B cell (primary cell): ENCODE results near the gene MAFG. TPM values are rescaled to one million over a fixed set of nuclear protein-coding genes. Genes with fewer than 3 reads are reported as not detected.

Experiments
- ATAC-seq: fragments of 200-7000 bp; cut with Tn5 transposase; one replicate; pipeline ENCODE4 v1.10.0; 2021; ENCODE audit warnings: low read depth, mild to moderate bottlenecking, moderate number of reproducible peaks, moderate library complexity
- CTCF ChIA-PET: fragments of 350-600 bp; sonication (Branson Sonifier 250); formaldehyde crosslinking; loops from one replicate; lab custom pipeline; 2021; ENCODE audit warnings: antibody characterized with exemption, inconsistent platforms; lab: Charles Lee
- POLR2A ChIA-PET: fragments of 350-600 bp; sonication (Branson Sonifier 250); formaldehyde crosslinking; loops from one replicate; lab custom pipeline; 2021; ENCODE audit warnings: antibody characterized with exemption; lab: Charles Lee
- DNase-seq: peaks from one replicate; pipeline ENCODE4 v3.0.0; 2013
- H2AFZ ChIP-seq: 2 replicates; pipeline ENCODE4 v1.6.1; 2012; ENCODE audit warnings: mild to moderate bottlenecking, low read depth, low read length; ENCODE audit not compliant: insufficient read depth, poor library complexity, severe bottlenecking
- H3K27ac ChIP-seq, 2 donors: 1 replicate in 1 of 2; 2 replicates in 1 of 2; pipeline ENCODE4 v1.5.1; 2012 to 2013; ENCODE audit warnings: low read length in 2 of 2, mild to moderate bottlenecking in 2 of 2, moderate library complexity in 1 of 2
- H3K27me3 ChIP-seq, 4 experiments: fragments of 200-600 bp in 1 of 4; sonication (generic) in 1 of 4; replicated peaks in 1 of 4; 1 replicate in 2 of 4; 2 replicates in 2 of 4; pipeline versions ENCODE4 v1.6.1 to v1.7.0; 2013 to 2016; ENCODE audit warnings: low read length in 3 of 4, mild to moderate bottlenecking in 2 of 4, mixed read lengths in 1 of 4, moderate library complexity in 1 of 4; ENCODE audit not compliant: insufficient read depth in 4 of 4, control insufficient read depth in 3 of 4; ENCODE audit errors: control extremely low read depth in 1 of 4
- H3K36me3 ChIP-seq, 2 experiments: replicated peaks in 1 of 2; 1 replicate in 1 of 2; 2 replicates in 1 of 2; pipeline versions ENCODE4 v1.6.1 to v1.7.1; 2013; ENCODE audit warnings: low read length in 1 of 2; ENCODE audit not compliant: insufficient read depth in 2 of 2, control insufficient read depth in 1 of 2; ENCODE audit errors: control extremely low read depth in 1 of 2, extremely low read depth in 1 of 2
- H3K4me1 ChIP-seq, 2 donors: fragments of 200-600 bp in 1 of 2; sonication (generic) in 1 of 2; 1 replicate in 1 of 2; 2 replicates in 1 of 2; pipeline versions ENCODE4 v1.5.1 to v1.6.1; 2013 to 2017; ENCODE audit warnings: low read length in 2 of 2; ENCODE audit not compliant: control insufficient read depth in 2 of 2, insufficient read depth in 2 of 2
- H3K4me2 ChIP-seq: replicated peaks from 2 replicates; pipeline ENCODE3; 2012; ENCODE audit warnings: mild to moderate bottlenecking, low read depth, low read length; ENCODE audit not compliant: poor library complexity, severe bottlenecking
- H3K4me3 ChIP-seq, 5 experiments: fragments of 200-600 bp in 1 of 5; sonication (generic) in 1 of 5; 1 replicate in 3 of 5; 2 replicates in 2 of 5; pipeline versions ENCODE4 v1.5.1 to v1.7.0; 2011 to 2016; ENCODE audit warnings: low read length in 4 of 5, mild to moderate bottlenecking in 4 of 5, low read depth in 2 of 5, control low read depth in 1 of 5, moderate library complexity in 1 of 5; ENCODE audit not compliant: insufficient read depth in 1 of 5; ENCODE audit errors: control extremely low read depth in 1 of 5, extremely low read depth in 1 of 5
- H3K79me2 ChIP-seq: fragments of 200-600 bp; sonication (generic); one replicate; pipeline ENCODE4 v1.6.0; 2016; ENCODE audit warnings: low read length; ENCODE audit not compliant: control insufficient read depth, insufficient read depth
- H3K9ac ChIP-seq: fragments of 200-600 bp; sonication (generic); 2 replicates; pipeline ENCODE4 v1.6.1; 2017; ENCODE audit warnings: mild to moderate bottlenecking, low read length, moderate library complexity
- H3K9me3 ChIP-seq, 3 donors: one replicate each; pipeline versions ENCODE4 v1.6.1 to v1.7.1; 2013; ENCODE audit warnings: low read length in 2 of 3; ENCODE audit not compliant: control insufficient read depth in 2 of 3, insufficient read depth in 1 of 3; ENCODE audit errors: control extremely low read depth in 1 of 3
- H4K20me1 ChIP-seq: 2 replicates; pipeline ENCODE4 v1.6.0; 2012; ENCODE audit warnings: mild to moderate bottlenecking, low read length; ENCODE audit not compliant: insufficient read depth, control insufficient read depth, poor library complexity, severe bottlenecking
- H3K27ac Mint-ChIP-seq: one replicate; pipeline ENCODE4 v1.8.0; 2021; ENCODE audit warnings: mixed read lengths
- H3K27me3 Mint-ChIP-seq: one replicate; pipeline ENCODE4 v1.8.0; 2021; ENCODE audit warnings: mixed read lengths
- H3K4me1 Mint-ChIP-seq: one replicate; pipeline ENCODE4 v1.8.0; 2021; ENCODE audit warnings: mixed read lengths
- H3K4me3 Mint-ChIP-seq: one replicate; pipeline ENCODE4 v1.8.0; 2021; ENCODE audit warnings: mixed read lengths
- H3K9me3 Mint-ChIP-seq: one replicate; pipeline ENCODE4 v1.8.0; 2022; ENCODE audit warnings: mixed read lengths; ENCODE audit not compliant: insufficient read depth
- CTCF ChIP-seq: fragments of 200-600 bp; IDR thresholded peaks from one replicate; pipeline ENCODE4 v1.8.0; 2022; ENCODE audit warnings: antibody characterized with exemption, mild to moderate bottlenecking
- EZH2 ChIP-seq: IDR thresholded peaks from 2 replicates; pipeline ENCODE4 v1.6.1; 2012; ENCODE audit warnings: borderline replicate concordance, low read depth, mild to moderate bottlenecking, moderate library complexity, low read length; ENCODE audit not compliant: insufficient read depth, poor library complexity, severe bottlenecking
- WGBS: methylation state at CpG from one replicate; pipeline ENCODE4 v1.1.5; 2013; ENCODE audit warnings: missing lambda C conversion rate; ENCODE audit not compliant: insufficient coverage; 5-methylcytosine and 5-hydroxymethylcytosine counted together
- intact Hi-C: fragments of 100-400 bp; cut with micrococcal nuclease; formaldehyde crosslinking; loops from one replicate; pipeline ENCODE4 v1.10.0; 2022
- polyA plus RNA-seq: library from polyadenylated mRNA; depleted of rRNA; stranded (reverse); fragments of >200 nt; gene quantifications from 2 replicates; pipeline ENCODE4 v1.2.3, GENCODE V29; 2012
- total RNA-seq, 2 donors: library from RNA; stranded (reverse); fragments of 120-200 nt in 1 of 2; gene quantifications; 1 replicate in 1 of 2; 2 replicates in 1 of 2; pipeline versions ENCODE4 v1.2.3 to v1.2.4, GENCODE V29; 2013 to 2022

MAFG gene
- total and polyA plus RNA-seq, 2 donors (not counting 1 experiment from before 2014, with no cell fraction given), result 11.4 to 27.9 TPM

- H3K4me3 Mint-ChIP-seq, result peak overlapping the region; percentile 87
These were observed 1.6 kb downstream of the MAFG start for GRCh38 chr17:81925860-81926450.

More at GRCh38 chr17:81925860-81926450, 1.6 kb downstream of the MAFG start:
- H3K9me3 Mint-ChIP-seq, result no peaks in the 10 kb centered on the region
- H3K27ac ChIP-seq, result peak overlapping the region; percentile 26 to 85
- H2AFZ ChIP-seq, result peak overlapping the region; percentile 41
- CTCF ChIA-PET, result interaction anchor here (0.7 to 3.5 kb wide), 4 partner anchors 34 to 566 kb away, joined by 3 to 16 read pairs (median 5); no protein-coding TSS in a partner anchor
- POLR2A ChIA-PET, result interaction anchor here (0.7 to 1.5 kb wide), 3 partner anchors 8 to 242 kb away, joined by 3 to 6 read pairs (median 4); partner anchors contain the start of genes ARL16, HGS and SIRT7
- TF ChIP-seq EZH2 (no peak), CTCF (no peak)
- H3K36me3 ChIP-seq, result peaks cover 0 to 4% of the 10 kb centered on the region in 2 experiments
- H3K27ac Mint-ChIP-seq, result peak overlapping the region; percentile 86
- peak overlapping the region; percentile 66 for H3K9ac ChIP-seq
- intact Hi-C loops, result loop anchor here (1.0 to 5.0 kb wide), 6 partner anchors 8 to 94 kb away; partner anchors contain the start of genes ALYREF, ANAPC11, ARHGDIA and ASPSCR1
- peak overlapping the region in 4 of 5 experiments; percentile 56 to 78 (median 65) for H3K4me3 ChIP-seq
- DNase-seq, result no peak
- no peak for ATAC-seq
- peaks cover 26% of the 10 kb centered on the region for H3K4me1 Mint-ChIP-seq
- peaks cover 0 to 23% (median 9%) of the 10 kb centered on the region in 4 experiments for H3K27me3 ChIP-seq
- peaks cover 46% of the 10 kb centered on the region for H3K79me2 ChIP-seq
- H3K9me3 ChIP-seq, result no peaks in the 10 kb centered on the region
- H3K4me2 ChIP-seq, result peak overlapping the region; percentile 91
- peaks cover 4% of the 10 kb centered on the region for H3K27me3 Mint-ChIP-seq
- peaks cover 26 to 35% of the 10 kb centered on the region in 2 donors for H3K4me1 ChIP-seq
- H4K20me1 ChIP-seq, result peaks cover 37% of the 10 kb centered on the region
- WGBS, result 61% methylated on average over 6 of the region's 10 CpGs
